Endothelial cell of umbilical vein (primary cell): ENCODE measurements around the gene NTRK2.

Source experiments
- CTCF ChIP-seq, 2 donors: IDR thresholded peaks; 1 replicate in 1 of 2; 2 replicates in 1 of 2; pipeline ENCODE4 v1.5.1; 2011; ENCODE audit warnings: low read length in 2 of 2, mild to moderate bottlenecking in 2 of 2, moderate library complexity in 2 of 2, control low read depth in 1 of 2, inconsistent platforms in 1 of 2, low read depth in 1 of 2; ENCODE audit not compliant: insufficient read depth in 1 of 2; ENCODE audit errors: extremely low read depth in 1 of 2
- POLR2A ChIP-seq: IDR thresholded peaks from 2 replicates; pipeline ENCODE4 v1.6.1; 2012; ENCODE audit warnings: low read depth, mild to moderate bottlenecking, control low read depth, low read length
- POLR2AphosphoS5 ChIP-seq: IDR thresholded peaks from 2 replicates; pipeline ENCODE4 v1.6.1; 2012; ENCODE audit warnings: low read depth, mild to moderate bottlenecking, control low read depth, low read length, moderate library complexity; ENCODE audit not compliant: insufficient read depth

GRCh38 chr9:84862308-84862707, 192.8 kb downstream of the NTRK2 start:
- no peak for TF ChIP-seq POLR2AphosphoS5
- TF ChIP-seq CTCF (IDR thresholded peaks at IDR 0.05; ENCODE audit: extremely low read depth in 1 of 2, insufficient read depth in 1 of 2, low read depth in 1 of 2, low read length in 2 of 2): no peak
- no peak for TF ChIP-seq POLR2A
